ENCODE data around the gene PHF2.
"Not testable (repeated sequence)": the region's sequence is repeated elsewhere in the genome, so short reads cannot be mapped to it uniquely, and the experiment has no call there.

PHF2 gene

DNA sequence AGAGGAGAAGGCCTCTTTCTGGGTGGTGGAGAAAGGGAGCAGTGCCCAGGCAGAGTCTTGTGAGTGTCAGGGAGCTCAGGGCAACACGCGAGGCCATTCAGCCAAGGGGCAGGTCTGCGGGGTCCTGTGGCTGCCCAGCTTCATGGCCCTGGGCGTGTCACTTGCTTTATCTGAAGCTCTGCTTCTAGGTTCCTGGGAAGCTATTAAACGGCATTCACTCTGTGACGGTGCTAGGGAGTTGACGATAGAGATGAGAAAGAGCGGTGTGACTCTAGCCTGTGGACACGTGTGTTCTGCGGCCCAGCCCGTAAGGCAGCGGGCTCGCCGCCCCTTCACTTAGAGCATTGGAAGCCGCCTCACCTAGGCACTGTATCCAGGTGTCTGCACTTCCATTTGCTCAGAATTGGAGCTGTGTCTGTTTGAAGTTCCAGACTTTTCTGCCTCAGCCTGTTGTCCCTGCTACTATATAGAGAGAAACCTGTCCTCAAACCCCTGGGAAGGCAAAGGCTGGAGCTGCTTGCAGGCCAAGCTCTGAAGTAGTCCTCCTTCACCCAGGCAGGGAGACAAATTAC is 88.3 kb downstream of the PHF2 start:
- no peak for DNase-seq (ENCODE audit: low spot score)
- in situ Hi-C loops (cut with MboI; ENCODE audit: low pct_unique_long_range_greater_than_20kb, low sequenced_read_pairs, unreplicated experiment), result no loop called here
- TF ChIP-seq, protein P1, sequence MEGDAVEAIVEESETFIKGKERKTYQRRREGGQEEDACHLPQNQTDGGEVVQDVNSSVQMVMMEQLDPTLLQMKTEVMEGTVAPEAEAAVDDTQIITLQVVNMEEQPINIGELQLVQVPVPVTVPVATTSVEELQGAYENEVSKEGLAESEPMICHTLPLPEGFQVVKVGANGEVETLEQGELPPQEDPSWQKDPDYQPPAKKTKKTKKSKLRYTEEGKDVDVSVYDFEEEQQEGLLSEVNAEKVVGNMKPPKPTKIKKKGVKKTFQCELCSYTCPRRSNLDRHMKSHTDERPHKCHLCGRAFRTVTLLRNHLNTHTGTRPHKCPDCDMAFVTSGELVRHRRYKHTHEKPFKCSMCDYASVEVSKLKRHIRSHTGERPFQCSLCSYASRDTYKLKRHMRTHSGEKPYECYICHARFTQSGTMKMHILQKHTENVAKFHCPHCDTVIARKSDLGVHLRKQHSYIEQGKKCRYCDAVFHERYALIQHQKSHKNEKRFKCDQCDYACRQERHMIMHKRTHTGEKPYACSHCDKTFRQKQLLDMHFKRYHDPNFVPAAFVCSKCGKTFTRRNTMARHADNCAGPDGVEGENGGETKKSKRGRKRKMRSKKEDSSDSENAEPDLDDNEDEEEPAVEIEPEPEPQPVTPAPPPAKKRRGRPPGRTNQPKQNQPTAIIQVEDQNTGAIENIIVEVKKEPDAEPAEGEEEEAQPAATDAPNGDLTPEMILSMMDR (IDR thresholded peaks at IDR 0.05; ENCODE audit: extremely low read depth, insufficient read depth, missing control alignments), result no peak

DNA sequence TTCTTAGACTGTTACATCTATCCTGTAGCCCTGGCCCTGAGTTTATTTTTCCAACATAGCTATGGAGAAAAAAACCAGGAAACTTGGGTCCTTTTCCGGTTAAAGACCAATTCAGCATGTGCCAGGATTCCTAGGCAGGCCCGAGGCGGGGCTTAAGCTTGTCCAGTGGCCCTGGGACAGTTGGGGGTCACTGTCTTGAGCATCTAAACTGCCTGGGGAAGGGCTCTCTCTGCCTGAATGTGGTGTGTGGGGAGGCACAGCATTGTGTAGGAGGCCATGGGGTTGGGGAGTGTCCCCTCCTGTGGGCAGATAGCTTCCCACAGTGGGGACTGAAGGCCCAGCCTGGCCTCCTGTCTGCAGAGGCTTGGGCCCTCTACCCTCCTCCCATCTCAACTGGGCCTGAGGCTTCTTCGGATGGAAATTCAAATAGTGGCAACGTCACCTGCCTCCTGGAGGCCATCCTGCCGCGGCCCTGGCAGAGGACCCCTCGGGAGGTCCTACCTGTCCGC is 88.8 kb downstream of the PHF2 start:
- TF ChIP-seq, protein P1 (IDR thresholded peaks at IDR 0.05; ENCODE audit: extremely low read depth, insufficient read depth, missing control alignments), result no peak
- in situ Hi-C loops (cut with MboI; ENCODE audit: low pct_unique_long_range_greater_than_20kb, low sequenced_read_pairs, unreplicated experiment), result no loop called here
- no peak for DNase-seq (ENCODE audit: low spot score)

DNA sequence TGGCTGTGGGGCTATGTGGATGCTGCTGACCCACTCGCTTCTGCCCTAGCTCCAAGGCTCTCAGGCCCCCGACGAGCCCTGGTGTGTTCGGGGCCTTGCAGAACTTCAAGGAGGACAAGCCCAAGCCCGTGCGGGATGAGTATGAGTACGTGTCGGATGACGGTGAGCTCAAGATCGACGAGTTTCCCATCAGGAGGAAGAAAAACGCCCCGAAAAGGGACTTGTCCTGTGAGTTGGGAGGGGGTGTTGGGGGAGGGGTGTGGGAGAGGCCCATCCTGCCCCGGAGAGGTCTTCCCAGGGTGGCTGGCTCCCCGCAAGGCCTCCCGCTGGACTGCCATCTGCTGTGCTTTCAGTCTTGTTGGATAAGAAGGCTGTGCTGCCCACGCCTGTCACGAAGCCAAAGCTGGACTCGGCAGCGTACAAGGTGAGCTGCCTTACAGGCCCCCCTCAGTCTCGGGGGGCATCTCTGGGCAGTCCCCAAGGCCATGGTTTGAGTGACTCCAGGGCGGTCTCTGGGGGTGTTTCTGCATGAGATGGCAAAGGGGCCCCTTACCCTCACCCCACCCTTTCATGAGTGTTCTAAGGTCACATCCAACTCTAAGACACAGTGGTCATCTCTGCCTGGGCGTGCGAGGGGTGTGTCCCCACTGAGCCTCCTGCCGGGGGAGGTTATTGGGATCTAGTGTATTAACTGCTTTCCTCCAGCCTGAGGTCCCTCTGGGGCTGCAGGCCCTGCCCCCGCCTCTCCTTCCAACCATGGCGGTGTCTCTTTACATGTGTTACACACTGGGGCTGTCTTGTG is 89.5 kb downstream of the PHF2 start:
- no peak for DNase-seq (ENCODE audit: low spot score)
- TF ChIP-seq, protein P1 (IDR thresholded peaks at IDR 0.05; ENCODE audit: extremely low read depth, insufficient read depth, missing control alignments), result no peak
- in situ Hi-C loops (cut with MboI; ENCODE audit: low pct_unique_long_range_greater_than_20kb, low sequenced_read_pairs, unreplicated experiment), result no loop called here

DNA sequence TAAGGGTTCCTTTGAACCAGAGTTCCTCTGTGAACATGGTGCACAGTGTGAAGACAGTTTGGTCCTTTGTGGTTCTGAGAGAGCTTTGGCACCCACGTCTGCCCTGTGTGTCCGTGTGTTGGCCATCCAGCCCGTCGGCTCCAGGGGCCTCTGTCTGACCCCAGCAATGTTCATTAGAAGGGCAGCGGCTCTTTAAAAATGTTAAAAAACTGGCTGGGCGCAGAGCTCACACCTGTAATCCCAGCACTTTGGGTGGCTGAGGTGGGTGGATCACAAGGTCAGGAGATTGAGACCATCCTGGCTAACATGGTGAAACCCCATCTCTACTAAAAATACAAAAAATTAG is 90.0 kb downstream of the PHF2 start:
- in situ Hi-C loops (cut with MboI; ENCODE audit: low pct_unique_long_range_greater_than_20kb, low sequenced_read_pairs, unreplicated experiment); DNase-seq (ENCODE audit: low spot score): not testable (repeated sequence)

DNA sequence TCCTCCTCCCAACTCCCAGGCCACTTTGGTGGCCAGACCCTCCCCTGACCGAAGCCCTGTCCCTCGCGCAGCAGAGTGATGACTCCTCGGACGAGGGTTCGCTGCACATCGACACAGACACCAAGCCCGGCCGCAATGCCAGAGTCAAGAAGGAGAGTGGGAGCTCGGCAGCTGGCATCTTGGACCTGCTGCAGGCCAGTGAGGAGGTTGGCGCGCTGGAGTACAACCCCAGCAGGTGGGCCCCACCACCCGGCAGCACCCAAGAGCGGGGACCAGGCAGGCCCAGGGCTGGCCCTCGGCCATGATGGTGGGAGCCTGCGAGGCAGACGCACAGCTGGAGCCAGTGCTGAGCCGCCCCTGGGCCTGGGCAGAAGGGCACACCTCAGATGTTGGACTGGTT is 90.6 kb downstream of the PHF2 start:
- in situ Hi-C loops (cut with MboI; ENCODE audit: low pct_unique_long_range_greater_than_20kb, low sequenced_read_pairs, unreplicated experiment), result no loop called here
- TF ChIP-seq, protein P1 (IDR thresholded peaks at IDR 0.05; ENCODE audit: extremely low read depth, insufficient read depth, missing control alignments), result no peak
- no peak for DNase-seq (ENCODE audit: low spot score)

DNA sequence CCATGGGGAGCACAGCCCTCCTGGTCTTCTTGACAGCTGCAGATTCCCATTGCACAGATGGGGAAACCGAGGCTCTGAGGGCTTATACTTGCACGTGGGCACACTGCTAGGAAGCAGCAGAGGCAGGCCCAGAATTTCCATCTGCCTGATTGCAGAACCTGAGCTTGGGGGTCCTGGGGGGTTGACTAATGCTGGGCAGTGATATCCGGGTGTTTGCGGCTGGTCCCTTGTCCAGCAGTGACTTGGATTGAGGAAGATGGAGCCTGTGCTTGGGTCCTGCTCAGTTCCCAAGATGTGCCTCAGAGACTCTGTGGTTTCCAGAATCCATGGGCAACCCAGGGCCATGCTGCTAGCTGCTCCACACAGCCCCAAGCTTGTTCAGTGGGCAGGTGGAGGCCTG is 91.2 kb downstream of the PHF2 start:
- in situ Hi-C loops (cut with MboI; ENCODE audit: low pct_unique_long_range_greater_than_20kb, low sequenced_read_pairs, unreplicated experiment), result no loop called here
- no peak for DNase-seq (ENCODE audit: low spot score)
- TF ChIP-seq, protein P1 (IDR thresholded peaks at IDR 0.05; ENCODE audit: extremely low read depth, insufficient read depth, missing control alignments), result no peak

DNA sequence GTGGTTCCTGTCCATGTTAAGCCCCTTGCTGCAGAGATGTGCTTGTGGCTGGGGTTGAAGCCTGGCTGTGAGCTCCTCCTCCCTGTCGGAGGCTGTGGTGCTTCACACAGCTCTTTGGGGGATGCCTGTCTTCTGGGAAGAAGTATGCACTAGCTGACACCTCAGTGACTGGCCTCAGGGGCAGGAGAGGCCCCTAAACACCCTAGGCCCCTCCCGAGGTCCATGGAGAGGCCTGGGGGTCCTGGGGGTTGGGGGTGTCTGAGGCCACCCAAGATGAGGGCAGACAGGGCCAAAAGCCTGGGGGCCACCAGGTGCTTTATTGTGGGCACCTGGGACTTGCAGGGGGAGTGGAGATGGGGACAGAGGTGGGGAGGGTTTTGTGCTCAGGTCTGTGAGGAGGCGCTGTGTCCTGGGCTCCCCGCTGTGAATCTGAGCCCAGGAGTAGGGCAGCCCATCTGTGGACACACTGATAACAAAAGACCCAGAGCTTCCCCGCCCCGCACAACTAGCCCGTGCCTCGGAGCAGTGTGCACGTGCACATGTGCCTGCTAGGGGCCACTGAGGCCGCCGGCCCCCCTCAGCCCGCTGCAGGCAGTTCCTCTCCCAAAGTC is 92.0 kb downstream of the PHF2 start:
- in situ Hi-C loops (cut with MboI; ENCODE audit: low pct_unique_long_range_greater_than_20kb, low sequenced_read_pairs, unreplicated experiment), result no loop called here
- TF ChIP-seq, protein P1 (IDR thresholded peaks at IDR 0.05; ENCODE audit: extremely low read depth, insufficient read depth, missing control alignments), result no peak
- no peak for DNase-seq (ENCODE audit: low spot score)
